NB4 (cell line): Measurements from ENCODE around the gene FGFBP2.

Experiments used
- CTCF ChIP-seq: IDR thresholded peaks from one replicate; pipeline ENCODE4 v1.5.1; 2012; ENCODE audit warnings: low read depth, low read length
- MAX ChIP-seq: IDR thresholded peaks from 2 replicates; pipeline ENCODE4 v1.6.1; 2011; ENCODE audit warnings: low read depth, low read length
- MYC ChIP-seq: IDR thresholded peaks from 2 replicates; pipeline ENCODE4 v1.6.1; 2011; ENCODE audit warnings: low read depth, low read length
- POLR2A ChIP-seq: IDR thresholded peaks from 2 replicates; pipeline ENCODE4 v1.6.1; 2011; ENCODE audit warnings: mild to moderate bottlenecking; ENCODE audit not compliant: insufficient read length; ENCODE audit errors: extremely low read depth

- TF ChIP-seq CTCF (no peak), MAX (no peak), POLR2A (no peak), MYC (no peak)
These were observed 2.4 kb upstream of the FGFBP2 start for GRCh38 chr4:15965325-15965724.
